ENCODE data around the gene DAB2IP. TPM values are rescaled to one million over a fixed set of nuclear protein-coding genes. Genes with fewer than 3 reads are reported as not detected.

DAB2IP gene
- total RNA-seq, 2 donors from 2014 or later, result 51.6 to 83.2 TPM

DNA sequence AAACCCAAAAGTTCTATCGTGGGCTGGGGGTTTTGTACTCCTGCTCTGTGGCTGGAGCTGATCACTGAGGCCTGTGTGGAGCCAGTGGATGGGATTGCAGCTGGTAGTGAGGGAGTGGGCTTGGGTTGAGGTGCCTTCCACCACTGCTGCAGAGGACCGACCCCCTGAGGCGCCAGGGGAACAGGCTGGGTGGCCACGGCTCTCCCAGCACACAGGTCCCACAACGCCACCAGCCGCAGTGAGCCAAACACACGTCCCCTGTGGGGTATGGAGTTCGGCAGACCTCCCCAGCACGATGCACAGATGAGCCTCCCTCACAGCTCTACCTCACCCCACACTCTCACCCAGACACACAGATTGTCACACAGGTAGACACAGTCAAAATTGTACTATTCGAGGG, 109.1 kb downstream of the DAB2IP start:
- H3K27ac ChIP-seq, result no peak overlapping the region
- H3K27me3 ChIP-seq (replicated peaks; ENCODE audit: insufficient read depth), result no peaks in the 10 kb centered on the region
- no peak for TF ChIP-seq POLR2AphosphoS5 (IDR thresholded peaks at IDR 0.05)
- TF ChIP-seq, protein P1, sequence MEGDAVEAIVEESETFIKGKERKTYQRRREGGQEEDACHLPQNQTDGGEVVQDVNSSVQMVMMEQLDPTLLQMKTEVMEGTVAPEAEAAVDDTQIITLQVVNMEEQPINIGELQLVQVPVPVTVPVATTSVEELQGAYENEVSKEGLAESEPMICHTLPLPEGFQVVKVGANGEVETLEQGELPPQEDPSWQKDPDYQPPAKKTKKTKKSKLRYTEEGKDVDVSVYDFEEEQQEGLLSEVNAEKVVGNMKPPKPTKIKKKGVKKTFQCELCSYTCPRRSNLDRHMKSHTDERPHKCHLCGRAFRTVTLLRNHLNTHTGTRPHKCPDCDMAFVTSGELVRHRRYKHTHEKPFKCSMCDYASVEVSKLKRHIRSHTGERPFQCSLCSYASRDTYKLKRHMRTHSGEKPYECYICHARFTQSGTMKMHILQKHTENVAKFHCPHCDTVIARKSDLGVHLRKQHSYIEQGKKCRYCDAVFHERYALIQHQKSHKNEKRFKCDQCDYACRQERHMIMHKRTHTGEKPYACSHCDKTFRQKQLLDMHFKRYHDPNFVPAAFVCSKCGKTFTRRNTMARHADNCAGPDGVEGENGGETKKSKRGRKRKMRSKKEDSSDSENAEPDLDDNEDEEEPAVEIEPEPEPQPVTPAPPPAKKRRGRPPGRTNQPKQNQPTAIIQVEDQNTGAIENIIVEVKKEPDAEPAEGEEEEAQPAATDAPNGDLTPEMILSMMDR (IDR thresholded peaks at IDR 0.05), result no peak
- no peak for TF ChIP-seq POLR2A (IDR thresholded peaks at IDR 0.05)
- WGBS, result 88% methylated on average over 10 of the region's 10 CpGs
- intact Hi-C loops (cut with DNase I), result no loop called here
- H3K4me3 ChIP-seq, result no peak overlapping the region
- no peaks in the 10 kb centered on the region for H3K9me3 ChIP-seq
- no peak for DNase-seq (ENCODE audit: low spot score)
- H3K4me1 ChIP-seq (replicated peaks), result no peaks in the 10 kb centered on the region
- no peaks in the 10 kb centered on the region for H3K36me3 ChIP-seq

DNA sequence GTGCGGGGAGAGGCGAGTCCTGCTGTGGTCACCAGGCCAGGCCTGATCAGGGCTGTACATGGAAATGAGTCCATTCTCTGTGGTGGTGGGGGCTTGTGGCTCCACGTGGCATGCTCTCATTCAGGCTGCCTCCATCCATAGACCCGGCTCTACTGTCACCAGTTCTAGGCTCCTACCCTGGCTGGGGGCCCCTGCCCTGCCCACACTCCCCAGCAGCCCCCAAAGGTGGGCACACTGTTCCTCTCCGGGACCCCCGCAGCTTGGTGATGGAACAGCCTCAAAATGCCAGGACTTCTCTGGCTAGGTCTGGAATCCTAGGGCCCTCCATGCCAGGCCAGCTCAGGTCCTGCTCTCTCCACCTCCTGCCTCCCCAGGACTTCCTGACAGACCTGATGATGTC, 111.7 kb downstream of the DAB2IP start:
- TF ChIP-seq, protein P1 (IDR thresholded peaks at IDR 0.05), result no peak
- TF ChIP-seq POLR2AphosphoS5 (IDR thresholded peaks at IDR 0.05), result no peak
- no peak for TF ChIP-seq POLR2A (IDR thresholded peaks at IDR 0.05)
- H3K36me3 ChIP-seq, result peaks cover 0 to 4% of the 10 kb centered on the region in 2 donors
- no peak overlapping the region for H3K4me3 ChIP-seq
- H3K9me3 ChIP-seq, result no peaks in the 10 kb centered on the region
- H3K27me3 ChIP-seq (replicated peaks; ENCODE audit: insufficient read depth), result no peaks in the 10 kb centered on the region
- no peak overlapping the region for H3K27ac ChIP-seq
- 95% methylated on average over 6 of the region's 6 CpGs for WGBS
- intact Hi-C loops (cut with DNase I), result no loop called here
- H3K4me1 ChIP-seq (replicated peaks), result no peaks in the 10 kb centered on the region
- no peak for DNase-seq (ENCODE audit: low spot score)

DNA sequence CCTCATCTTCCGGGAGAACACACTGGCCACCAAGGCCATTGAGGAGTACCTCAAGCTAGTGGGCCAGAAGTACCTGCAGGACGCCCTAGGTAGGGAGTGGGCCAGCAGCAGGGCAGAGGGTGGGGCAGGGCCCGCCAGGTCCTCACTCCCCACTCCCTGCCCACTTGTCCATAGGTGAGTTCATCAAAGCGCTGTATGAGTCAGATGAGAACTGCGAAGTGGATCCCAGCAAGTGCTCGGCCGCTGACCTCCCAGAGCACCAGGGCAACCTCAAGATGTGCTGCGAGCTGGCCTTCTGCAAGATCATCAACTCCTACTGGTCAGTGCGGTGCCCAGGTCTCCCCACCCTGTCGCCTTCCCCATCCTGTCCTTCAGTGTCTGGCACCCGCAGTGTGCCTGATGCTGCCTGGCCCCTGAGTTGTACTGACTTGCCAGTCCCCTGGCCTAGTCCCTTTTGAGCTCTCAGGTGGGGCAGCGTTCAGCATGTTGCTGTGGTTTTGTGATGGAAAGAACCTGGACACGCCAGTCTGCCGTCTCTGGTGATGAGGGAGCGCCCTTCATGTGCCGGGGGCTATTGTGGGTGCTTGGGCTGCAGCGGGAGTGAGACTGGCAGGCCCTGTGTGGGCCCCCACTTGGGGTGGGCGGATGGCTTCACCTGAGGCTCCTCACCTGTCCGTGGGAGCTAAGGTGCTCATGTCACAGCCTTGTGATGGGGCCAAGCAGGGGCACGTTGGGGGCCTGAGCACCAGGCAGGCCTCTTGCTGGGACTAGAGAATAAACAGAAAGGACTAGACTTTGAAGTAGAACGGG, 112.3 kb downstream of the DAB2IP start:
- WGBS, result 80% methylated on average over 21 of the region's 21 CpGs
- Histone ChIP-seq H3K4me3 (no peak overlapping the region), H3K27ac (no peak overlapping the region), H3K36me3 (peaks cover 0 to 4% of the 10 kb centered on the region in 2 donors), H3K9me3 (no peaks in the 10 kb centered on the region), H3K27me3 (replicated peaks; ENCODE audit: insufficient read depth) (no peaks in the 10 kb centered on the region), H3K4me1 (replicated peaks) (no peaks in the 10 kb centered on the region)
- intact Hi-C loops (cut with DNase I), result no loop called here
- TF ChIP-seq POLR2AphosphoS5 (IDR thresholded peaks at IDR 0.05), result no peak
- TF ChIP-seq POLR2A (IDR thresholded peaks at IDR 0.05), result no peak
- TF ChIP-seq, protein P1 (IDR thresholded peaks at IDR 0.05), result no peak
- DNase-seq (ENCODE audit: low spot score), result no peak

DNA sequence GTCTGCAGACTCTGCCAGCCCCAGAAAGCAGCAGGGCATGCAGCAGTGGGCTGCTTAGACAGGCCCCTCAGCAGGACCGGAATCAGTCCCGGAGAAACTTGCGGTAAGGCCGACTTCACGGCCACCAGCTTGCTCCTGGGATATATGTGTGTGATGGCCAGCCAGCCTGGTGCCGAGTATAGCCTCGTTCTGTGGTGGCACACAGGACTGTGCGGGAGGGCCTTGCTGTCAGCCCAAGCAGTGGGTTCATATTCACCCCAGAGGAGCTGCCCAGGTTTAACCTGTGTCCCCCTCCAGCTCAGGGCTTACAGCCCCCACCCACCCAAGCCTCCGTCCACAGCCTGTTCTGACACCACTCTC, 112.9 kb downstream of the DAB2IP start:
- TF ChIP-seq, protein P1 (IDR thresholded peaks at IDR 0.05), result no peak
- TF ChIP-seq POLR2A (IDR thresholded peaks at IDR 0.05), result no peak
- TF ChIP-seq POLR2AphosphoS5 (IDR thresholded peaks at IDR 0.05), result no peak
- Histone ChIP-seq H3K9me3 (no peaks in the 10 kb centered on the region), H3K4me1 (replicated peaks) (no peaks in the 10 kb centered on the region), H3K27ac (no peak overlapping the region), H3K4me3 (no peak overlapping the region), H3K27me3 (replicated peaks; ENCODE audit: insufficient read depth) (no peaks in the 10 kb centered on the region), H3K36me3 (peaks cover 0 to 4% of the 10 kb centered on the region in 2 donors)
- 93% methylated on average over 9 of the region's 9 CpGs for WGBS
- intact Hi-C loops (cut with DNase I), result no loop called here
- DNase-seq (ENCODE audit: low spot score), result no peak

Data from prostate gland (tissue), 2 donors.